Endothelial cell of umbilical vein (primary cell): ENCODE results near the gene NDUFS2. TPM values are rescaled to one million over a fixed set of nuclear protein-coding genes. Genes with fewer than 3 reads are reported as not detected.

Experiments
- BruUV-seq: library from RNA; stranded (reverse); fragments of 400-500 nt; replicated peaks from 2 replicates; lab custom pipeline; 2021; lab: Mats Ljungman, UMichigan
- CTCF ChIA-PET: fragments of 300-600, 350-600 bp; sonication (Branson Sonifier 250); formaldehyde crosslinking; loops from one replicate; lab custom pipeline; 2021; ENCODE audit warnings: antibody characterized with exemption, inconsistent platforms; lab: Charles Lee
- POLR2A ChIA-PET: fragments of 300-600, 350-600 bp; sonication (Branson Sonifier 250); formaldehyde crosslinking; loops from one replicate; lab custom pipeline; 2021; ENCODE audit warnings: antibody characterized with exemption, inconsistent platforms; lab: Charles Lee
- DNase-seq: peaks from one replicate; pipeline ENCODE4 v3.0.0-alpha.2; 2011; ENCODE audit warnings: low read depth, low spot score
- FAIRE-seq: peaks from 2 replicates; lab custom pipeline; 2011; peaks lifted over from hg19 to GRCh38; lab: Jason Lieb, UNC
- H2AFZ ChIP-seq: 2 replicates; pipeline ENCODE4 v1.6.0; 2012; ENCODE audit warnings: low read depth, low read length, control low read depth, inconsistent platforms
- H3K27ac ChIP-seq: 2 replicates; pipeline ENCODE4 v1.5.1; 2011; ENCODE audit warnings: low read depth, mild to moderate bottlenecking, control low read depth, low read length, moderate library complexity; ENCODE audit not compliant: insufficient read depth
- H3K27me3 ChIP-seq, 2 experiments: 2 replicates each; pipeline versions ENCODE4 v1.6.0 to v1.6.1; 2011; ENCODE audit warnings: low read length in 2 of 2, mixed read lengths in 1 of 2; ENCODE audit not compliant: control insufficient read depth in 2 of 2, insufficient read depth in 2 of 2
- H3K36me3 ChIP-seq, 2 experiments: 2 replicates in 1 of 2; 3 replicates in 1 of 2; pipeline ENCODE4 v1.5.1; 2011; ENCODE audit warnings: low read length in 2 of 2, mild to moderate bottlenecking in 1 of 2, moderate library complexity in 1 of 2; ENCODE audit not compliant: control insufficient read depth in 2 of 2, insufficient read depth in 2 of 2; ENCODE audit errors: extremely low read depth in 1 of 2
- H3K4me1 ChIP-seq: 3 replicates; pipeline ENCODE4 v1.5.1; 2011; ENCODE audit warnings: mild to moderate bottlenecking, low read length; ENCODE audit not compliant: control insufficient read depth, insufficient read depth; ENCODE audit errors: extremely low read depth
- H3K4me2 ChIP-seq: 2 replicates; pipeline ENCODE4 v1.6.1; 2011; ENCODE audit warnings: low read length, control low read depth, mixed read lengths; ENCODE audit not compliant: insufficient read depth
- H3K4me3 ChIP-seq, 3 experiments: fragments of 200-600 bp in 1 of 3; sonication (generic), shearing (Covaris generic) in 1 of 3; replicated peaks in 1 of 3; 2 replicates each; pipeline ENCODE4 v1.5.1; 2011 to 2016; ENCODE audit warnings: control low read depth in 3 of 3, low read length in 3 of 3, mild to moderate bottlenecking in 2 of 3, inconsistent platforms in 1 of 3, low read depth in 1 of 3, moderate library complexity in 1 of 3; ENCODE audit not compliant: insufficient read depth in 1 of 3
- H3K79me2 ChIP-seq: 2 replicates; pipeline ENCODE4 v1.6.0; 2012; ENCODE audit warnings: low read length, inconsistent platforms; ENCODE audit not compliant: control insufficient read depth, insufficient read depth
- H3K9ac ChIP-seq: replicated peaks from 2 replicates; pipeline ENCODE3; 2011; ENCODE audit warnings: low read length, control low read depth; ENCODE audit not compliant: insufficient read depth; ENCODE audit errors: extremely low read depth
- H3K9me1 ChIP-seq: replicated peaks from 3 replicates; pipeline ENCODE4 v1.6.0; 2011; ENCODE audit warnings: mild to moderate bottlenecking, low read length; ENCODE audit not compliant: control insufficient read depth, insufficient read depth; ENCODE audit errors: extremely low read depth
- H3K9me3 ChIP-seq: replicated peaks from 2 replicates; pipeline ENCODE4 v1.5.1; 2012; ENCODE audit warnings: low read length, inconsistent platforms; ENCODE audit not compliant: control insufficient read depth, insufficient read depth
- H4K20me1 ChIP-seq: replicated peaks from 2 replicates; pipeline ENCODE3; 2011; ENCODE audit warnings: mild to moderate bottlenecking, low read length; ENCODE audit not compliant: control insufficient read depth, insufficient read depth; ENCODE audit errors: extremely low read depth
- CTCF ChIP-seq, 2 donors: IDR thresholded peaks; 1 replicate in 1 of 2; 2 replicates in 1 of 2; pipeline ENCODE4 v1.5.1; 2011; ENCODE audit warnings: low read length in 2 of 2, mild to moderate bottlenecking in 2 of 2, moderate library complexity in 2 of 2, control low read depth in 1 of 2, inconsistent platforms in 1 of 2, low read depth in 1 of 2; ENCODE audit not compliant: insufficient read depth in 1 of 2; ENCODE audit errors: extremely low read depth in 1 of 2
- POLR2AphosphoS5 ChIP-seq: IDR thresholded peaks from 2 replicates; pipeline ENCODE4 v1.6.1; 2012; ENCODE audit warnings: low read depth, mild to moderate bottlenecking, control low read depth, low read length, moderate library complexity; ENCODE audit not compliant: insufficient read depth
- dilution Hi-C: fragments of 300-500 bp; cut with MboI; formaldehyde crosslinking; loops from one replicate; pipeline ENCODE4 v1.15.0; 2019; ENCODE audit warnings: low sequenced_read_pairs; ENCODE audit not compliant: extremely low pct_ligation_motif_present
- intact Hi-C: fragments of 100-400 bp; cut with micrococcal nuclease; formaldehyde crosslinking; loops from one replicate; pipeline ENCODE4 v1.10.0; 2022
- polyA plus RNA-seq, 4 experiments: library from polyadenylated mRNA; depleted of rRNA in 3 of 4; stranded (reverse) in 3 of 4; unstranded in 1 of 4; fragments of >200 nt; gene quantifications; 2 replicates each; pipeline versions ENCODE4 v1.2.1 to v1.2.3, GENCODE V29; 2011 to 2012; ENCODE audit warnings: missing spikeins in 1 of 4
- total RNA-seq: library from RNA; stranded (reverse); gene quantifications from 2 replicates; pipeline ENCODE4 v1.2.3, GENCODE V29; 2021

NDUFS2 gene
- total and polyA plus RNA-seq, 2 donors (not counting 3 experiments of a cell fraction or from before 2014, with no cell fraction given): 95.1 to 130 TPM

GRCh38 chr1:161233102-161233501, 30.9 kb downstream of the NDUFS2 start:
- H4K20me1 ChIP-seq: no peaks in the 10 kb centered on the region
- TF ChIP-seq POLR2AphosphoS5 (no peak), CTCF (IDR thresholded peaks at IDR 0.05; ENCODE audit: extremely low read depth in 1 of 2, insufficient read depth in 1 of 2, low read depth in 1 of 2, low read length in 2 of 2) (no peak)
- no peaks in the 10 kb centered on the region for H3K79me2 ChIP-seq
- BruUV-seq: no TSS peak
- FAIRE-seq (no peak), DNase-seq (no peak)
- no peak overlapping the region for H3K27ac ChIP-seq
- H3K27me3 ChIP-seq: peaks cover 1 to 3% of the 10 kb centered on the region in 2 experiments
- H3K4me3 ChIP-seq: no peak overlapping the region
- H3K9me3 ChIP-seq: no peaks in the 10 kb centered on the region
- no peak overlapping the region for H2AFZ ChIP-seq
- H3K4me2 ChIP-seq: no peak overlapping the region
- H3K4me1 ChIP-seq: peaks cover under 1% of the 10 kb centered on the region
- no peak overlapping the region for H3K9ac ChIP-seq
- H3K36me3 ChIP-seq: peaks cover 10% of the 10 kb centered on the region in 2 experiments
- intact Hi-C loops (no loop called here), dilution Hi-C loops (no loop called here)
- ChIA-PET POLR2A (no interaction called here), CTCF (interaction anchor here (1.9 to 4.5 kb wide), 2 partner anchors 58 to 141 kb away, joined by 6 to 39 read pairs; no protein-coding TSS in a partner anchor)
- no peaks in the 10 kb centered on the region for H3K9me1 ChIP-seq

- CTCF ChIA-PET: interaction anchor here (0.8 to 1.1 kb wide), 2 partner anchors 10 to 146 kb away, joined by 4 to 5 read pairs; partner anchors contain the start of gene TOMM40L
- no peak overlapping the region for H3K9ac ChIP-seq
- intact Hi-C loops: no loop called here
- H4K20me1 ChIP-seq: no peaks in the 10 kb centered on the region
- no peaks in the 10 kb centered on the region for H3K36me3 ChIP-seq
- H3K4me2 ChIP-seq: no peak overlapping the region
- FAIRE-seq (no peak), DNase-seq (no peak)
- no TSS peak for BruUV-seq
- H3K4me1 ChIP-seq: no peaks in the 10 kb centered on the region
- H3K27ac ChIP-seq: no peak overlapping the region
- POLR2A ChIA-PET: no interaction called here
- TF ChIP-seq POLR2AphosphoS5: no peak
- H3K4me3 ChIP-seq: no peak overlapping the region
- dilution Hi-C loops: no loop called here
- H3K9me3 ChIP-seq: no peaks in the 10 kb centered on the region
- H3K27me3 ChIP-seq: peaks cover 1 to 6% of the 10 kb centered on the region in 2 experiments
- H3K79me2 ChIP-seq: no peaks in the 10 kb centered on the region
- H2AFZ ChIP-seq: no peak overlapping the region
- no peaks in the 10 kb centered on the region for H3K9me1 ChIP-seq
Observed at GRCh38 chr1:161235957-161236775, 34.0 kb downstream of the NDUFS2 start.
